Measurements from ENCODE around the gene CACHD1. TPM values are rescaled to one million over a fixed set of nuclear protein-coding genes. Genes with fewer than 3 reads are reported as not detected.

Gene CACHD1
- total RNA-seq: 2.7 and 3.4 TPM in 2 replicates

DNA sequence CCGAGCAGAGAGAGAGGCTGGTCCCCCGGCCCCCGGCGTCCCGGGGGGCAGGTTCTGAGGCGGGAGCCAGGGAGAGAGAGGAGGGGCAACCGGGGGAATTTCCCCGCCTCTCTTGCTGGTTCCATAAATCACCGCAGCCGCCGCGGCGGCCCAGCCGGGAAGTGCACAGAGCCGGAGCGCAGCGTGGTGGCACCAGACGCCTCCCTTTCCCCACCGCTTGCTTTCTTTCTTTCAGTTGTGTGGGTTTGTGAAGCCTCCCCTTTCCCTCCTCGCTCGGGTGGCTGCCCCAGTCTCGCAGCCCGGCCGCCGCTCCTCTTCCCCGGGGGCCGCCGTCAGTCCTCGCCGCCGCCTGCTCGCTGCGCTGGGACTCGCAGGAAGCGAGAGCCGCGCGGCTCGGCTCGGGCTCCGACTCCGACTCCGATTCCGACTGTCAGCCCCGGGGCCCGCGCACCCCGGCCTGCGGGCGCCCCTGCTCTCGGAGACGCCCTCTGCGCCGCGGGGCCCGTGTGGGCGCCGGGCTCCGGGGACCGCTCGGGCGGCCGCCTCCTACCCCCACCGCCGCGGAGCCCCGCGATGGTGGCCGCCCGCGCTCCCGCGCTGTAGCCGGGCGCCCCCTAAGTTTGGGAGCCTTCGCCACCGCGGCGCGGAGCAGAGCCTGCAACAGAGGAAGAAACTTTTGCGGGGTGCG is at the start of gene CACHD1:
Gene CACHD1 (plus strand): TSS at position 153 of the 688 bp plus-strand sequence. CDS start 616 bp downstream, outside the sequence.

Data from regular cardiac myocyte (primary cell).